SK-N-SH (cell line): Measurements from ENCODE around the gene HIGD1C. TPM values are rescaled to one million over a fixed set of nuclear protein-coding genes. Genes with fewer than 3 reads are reported as not detected.

Experiments used
- CTCF ChIA-PET: fragments of 300-600, 350-600 bp; formaldehyde crosslinking; extraction: SDS; loops from one replicate; lab custom pipeline; 2021; lab: Yijun Ruan, JAX
- POLR2A ChIA-PET: fragments of 350-600 bp; sonication (Branson Sonifier 250); formaldehyde crosslinking; extraction: SDS; loops from one replicate; lab custom pipeline; 2020; ENCODE audit warnings: antibody characterized with exemption, inconsistent platforms; lab: Yijun Ruan, JAX
- DNase-seq: peaks from one replicate; pipeline ENCODE4 v3.0.0; 2012
- H2AFZ ChIP-seq: fragments of 200-600 bp; sonication (generic); 2 replicates; pipeline ENCODE4 v1.8.1; 2016; ENCODE audit warnings: antibody characterized with exemption, mild to moderate bottlenecking, low read depth
- H3F3A ChIP-seq: fragments of 200-600 bp; sonication (generic); replicated peaks from 2 replicates; pipeline ENCODE3; 2016; ENCODE audit warnings: antibody characterized with exemption, mild to moderate bottlenecking; ENCODE audit not compliant: insufficient read depth
- H3K27ac ChIP-seq, 2 experiments: fragments of 200-500 bp in 1 of 2; fragments of 200-600 bp in 1 of 2; sonication (Bioruptor generic) in 1 of 2; sonication (generic), shearing (Covaris generic) in 1 of 2; 2 replicates each; pipeline versions ENCODE4 v1.5.1 to v1.6.1; 2014 to 2016; ENCODE audit warnings: low read depth in 2 of 2, inconsistent platforms in 1 of 2, low read length in 1 of 2, mild to moderate bottlenecking in 1 of 2, mixed read lengths in 1 of 2
- H3K27me3 ChIP-seq: fragments of 200-600 bp; sonication (generic), shearing (Covaris generic); 2 replicates; pipeline ENCODE4 v1.6.1; 2016; ENCODE audit warnings: mixed run types; ENCODE audit not compliant: insufficient read depth
- H3K36me3 ChIP-seq, 2 experiments: fragments of 200-500 bp in 1 of 2; fragments of 200-600 bp in 1 of 2; sonication (Bioruptor generic) in 1 of 2; sonication (generic) in 1 of 2; replicated peaks in 1 of 2; 2 replicates each; pipeline versions ENCODE3 to v1.5.1; 2014 to 2016; ENCODE audit warnings: low read length in 1 of 2, mild to moderate bottlenecking in 1 of 2; ENCODE audit not compliant: insufficient read depth in 2 of 2, control insufficient read depth in 1 of 2
- H3K4me1 ChIP-seq, 2 experiments: fragments of 200-500 bp in 1 of 2; fragments of 200-600 bp in 1 of 2; sonication (Bioruptor generic) in 1 of 2; sonication (generic), shearing (Covaris generic) in 1 of 2; 2 replicates each; pipeline versions ENCODE4 v1.5.1 to v1.6.1; 2014 to 2016; ENCODE audit warnings: low read depth in 1 of 2, low read length in 1 of 2, mixed run types in 1 of 2; ENCODE audit not compliant: insufficient read depth in 2 of 2, control insufficient read depth in 1 of 2
- H3K4me2 ChIP-seq: fragments of 200-600 bp; sonication (generic), shearing (Covaris generic); 2 replicates; pipeline ENCODE4 v1.6.1; 2017; ENCODE audit warnings: mixed run types
- H3K4me3 ChIP-seq, 2 experiments: fragments of 200-500 bp in 1 of 2; fragments of 200-600 bp in 1 of 2; sonication (Bioruptor generic) in 1 of 2; sonication (generic), shearing (Covaris generic) in 1 of 2; 2 replicates each; pipeline versions ENCODE4 v1.5.1 to v1.8.1; 2014 to 2016; ENCODE audit warnings: low read depth in 2 of 2, inconsistent platforms in 1 of 2, low read length in 1 of 2, mild to moderate bottlenecking in 1 of 2, mixed read lengths in 1 of 2, moderate library complexity in 1 of 2
- H3K79me2 ChIP-seq: fragments of 200-600 bp; sonication (generic); 2 replicates; pipeline ENCODE4 v1.8.1; 2017; ENCODE audit warnings: mild to moderate bottlenecking; ENCODE audit not compliant: insufficient read depth
- H3K9ac ChIP-seq: fragments of 200-600 bp; sonication (generic); 2 replicates; pipeline ENCODE4 v1.6.1; 2017; ENCODE audit warnings: mixed run types
- H3K9me2 ChIP-seq: fragments of 200-600 bp; sonication (generic); 2 replicates; pipeline ENCODE4 v1.6.1; 2017; ENCODE audit warnings: mixed run types
- H3K9me3 ChIP-seq: fragments of 200-600 bp; sonication (generic); 2 replicates; pipeline ENCODE4 v1.6.1; 2017; ENCODE audit warnings: mixed run types, mild to moderate bottlenecking, moderate library complexity
- H4K20me1 ChIP-seq: fragments of 200-600 bp; sonication (generic); 2 replicates; pipeline ENCODE4 v1.6.1; 2017; ENCODE audit warnings: mild to moderate bottlenecking, mixed run types; ENCODE audit not compliant: insufficient read depth
- CHD2 ChIP-seq: fragments of 150-350 bp; IDR thresholded peaks from 2 replicates; pipeline ENCODE4 v1.6.1; 2018; ENCODE audit warnings: low read length; ENCODE audit not compliant: partially characterized antibody
- ELF1 ChIP-seq: IDR thresholded peaks from 2 replicates; pipeline ENCODE4 v1.4.0; 2012
- FOSL2 ChIP-seq: IDR thresholded peaks from 2 replicates; pipeline ENCODE4 v1.4.0; 2012; ENCODE audit warnings: low read depth, mild to moderate bottlenecking, moderate library complexity, borderline replicate concordance
- FOXJ3 ChIP-seq: sonication (generic); formaldehyde crosslinking; IDR thresholded peaks from 2 replicates; pipeline ENCODE4 v1.5.1; 2020; ENCODE audit warnings: mild to moderate bottlenecking, missing genetic modification reagents
- GABPA ChIP-seq: IDR thresholded peaks from 2 replicates; pipeline ENCODE4 v1.4.0; 2012; ENCODE audit warnings: low read depth, mild to moderate bottlenecking
- GATA2 ChIP-seq: sonication (generic); formaldehyde crosslinking; IDR thresholded peaks from 2 replicates; pipeline ENCODE4 v1.5.0; 2020; ENCODE audit warnings: mild to moderate bottlenecking, missing genetic modification reagents
- MXI1 ChIP-seq: IDR thresholded peaks from 2 replicates; pipeline ENCODE4 v1.6.1; 2012; ENCODE audit warnings: mild to moderate bottlenecking, low read depth, low read length, improper control_type of control experiment
- NFIC ChIP-seq: IDR thresholded peaks from 2 replicates; pipeline ENCODE4 v1.4.0; 2012; ENCODE audit warnings: borderline replicate concordance
- RCOR1 ChIP-seq: fragments of 150-350 bp; IDR thresholded peaks from 2 replicates; pipeline ENCODE4 v1.6.1; 2017; ENCODE audit warnings: antibody characterized with exemption, low read length
- RXRA ChIP-seq: IDR thresholded peaks from 2 replicates; pipeline ENCODE4 v1.4.0; 2012; ENCODE audit warnings: low read depth, mild to moderate bottlenecking, borderline replicate concordance
- SIN3A ChIP-seq: IDR thresholded peaks from 2 replicates; pipeline ENCODE4 v1.6.1; 2012; ENCODE audit warnings: low read depth, mild to moderate bottlenecking, low read length, moderate library complexity, borderline replicate concordance
- SMC3 ChIP-seq: IDR thresholded peaks from 2 replicates; pipeline ENCODE4 v1.6.1; 2012; ENCODE audit warnings: low read depth, low read length, improper control_type of control experiment
- WGBS: methylation state at CpG from one replicate; pipeline ENCODE4 v1.1.6; 2017; ENCODE audit warnings: low lambda C conversion rate; 5-methylcytosine and 5-hydroxymethylcytosine counted together
- polyA plus RNA-seq, 3 experiments: library from polyadenylated mRNA; depleted of rRNA; stranded (reverse); fragments of >200 nt; gene quantifications; 2 replicates each; pipeline ENCODE4 v1.2.3, GENCODE V29; 2012
- TF ChIP-seq, protein P1 (sequence below): fragments of 150-350 bp; IDR thresholded peaks from 2 replicates; pipeline ENCODE4 v1.6.1; 2016; ENCODE audit warnings: mild to moderate bottlenecking, low read depth, low read length
- TF ChIP-seq, protein P2 (sequence below): IDR thresholded peaks from 2 replicates; pipeline ENCODE4 v1.4.0; 2012; ENCODE audit warnings: low read depth, borderline replicate concordance
- TF ChIP-seq, protein P3 (sequence below): IDR thresholded peaks from 2 replicates; pipeline ENCODE4; 2012
- TF ChIP-seq, protein P4 (sequence below): IDR thresholded peaks from 2 replicates; pipeline ENCODE4 v1.4.0; 2012; ENCODE audit warnings: low read depth, borderline replicate concordance
- TF ChIP-seq, protein P5 (sequence below): IDR thresholded peaks from 2 replicates; pipeline ENCODE4 v1.6.1; 2012; ENCODE audit warnings: mild to moderate bottlenecking, low read depth, low read length, moderate library complexity
- TF ChIP-seq, protein P6 (sequence below): fragments of 150-350 bp; IDR thresholded peaks from 2 replicates; pipeline ENCODE4 v1.6.1; 2017; ENCODE audit warnings: antibody characterized with exemption, low read length, low read depth, borderline replicate concordance

HIGD1C gene
- polyA plus RNA-seq, 1 of the 3 experiments (the other 2 are of a cell fraction) = not detected

DNA sequence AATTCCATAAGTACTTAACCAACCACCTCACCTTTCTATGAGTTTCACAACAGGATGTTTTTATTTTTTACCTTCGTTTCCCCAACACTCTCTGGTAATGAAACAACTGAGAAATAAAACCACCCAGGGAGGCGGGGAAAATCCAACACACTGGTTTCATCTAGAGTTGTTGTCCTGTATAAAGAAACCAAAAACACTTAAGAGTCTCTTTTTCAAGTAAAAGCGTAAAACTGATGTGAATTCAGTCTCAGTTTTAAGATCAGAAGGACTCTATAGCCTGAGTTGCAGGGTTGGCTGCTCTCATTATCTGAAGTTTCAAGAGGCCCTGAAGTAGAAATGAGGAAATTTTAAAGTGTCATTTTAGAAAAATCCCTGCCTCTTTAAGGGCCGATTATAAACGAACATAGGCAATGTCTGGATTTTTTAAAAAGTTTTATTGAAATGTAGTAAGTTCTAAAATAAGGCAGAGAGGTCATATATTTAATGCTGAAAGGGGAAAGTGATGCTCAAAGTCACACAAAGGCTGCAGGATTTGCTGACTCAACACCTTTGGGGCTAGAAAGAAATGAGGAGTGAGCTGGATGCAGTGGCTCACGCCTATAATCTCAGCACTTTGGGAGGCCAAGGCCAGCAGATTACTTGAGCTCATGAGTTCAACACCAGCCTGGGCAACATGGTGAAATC is 27.2 kb downstream of the HIGD1C start (continued):
- TF ChIP-seq, protein P1, sequence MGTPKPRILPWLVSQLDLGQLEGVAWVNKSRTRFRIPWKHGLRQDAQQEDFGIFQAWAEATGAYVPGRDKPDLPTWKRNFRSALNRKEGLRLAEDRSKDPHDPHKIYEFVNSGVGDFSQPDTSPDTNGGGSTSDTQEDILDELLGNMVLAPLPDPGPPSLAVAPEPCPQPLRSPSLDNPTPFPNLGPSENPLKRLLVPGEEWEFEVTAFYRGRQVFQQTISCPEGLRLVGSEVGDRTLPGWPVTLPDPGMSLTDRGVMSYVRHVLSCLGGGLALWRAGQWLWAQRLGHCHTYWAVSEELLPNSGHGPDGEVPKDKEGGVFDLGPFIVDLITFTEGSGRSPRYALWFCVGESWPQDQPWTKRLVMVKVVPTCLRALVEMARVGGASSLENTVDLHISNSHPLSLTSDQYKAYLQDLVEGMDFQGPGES = no peak
- no peak for TF ChIP-seq GABPA
- TF ChIP-seq, protein P2, sequence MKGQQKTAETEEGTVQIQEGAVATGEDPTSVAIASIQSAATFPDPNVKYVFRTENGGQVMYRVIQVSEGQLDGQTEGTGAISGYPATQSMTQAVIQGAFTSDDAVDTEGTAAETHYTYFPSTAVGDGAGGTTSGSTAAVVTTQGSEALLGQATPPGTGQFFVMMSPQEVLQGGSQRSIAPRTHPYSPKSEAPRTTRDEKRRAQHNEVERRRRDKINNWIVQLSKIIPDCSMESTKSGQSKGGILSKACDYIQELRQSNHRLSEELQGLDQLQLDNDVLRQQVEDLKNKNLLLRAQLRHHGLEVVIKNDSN = no peak
- TF ChIP-seq GATA2 (CRISPR knock-in tag) = no peak
- TF ChIP-seq FOSL2 = no peak
- TF ChIP-seq MXI1 = no peak
- TF ChIP-seq CHD2 = no peak
- no peak for TF ChIP-seq FOXJ3
- no peak for TF ChIP-seq RXRA
- TF ChIP-seq SIN3A = no peak
- TF ChIP-seq RCOR1 = no peak
- TF ChIP-seq, all 33 proteins: peak for 0

DNA sequence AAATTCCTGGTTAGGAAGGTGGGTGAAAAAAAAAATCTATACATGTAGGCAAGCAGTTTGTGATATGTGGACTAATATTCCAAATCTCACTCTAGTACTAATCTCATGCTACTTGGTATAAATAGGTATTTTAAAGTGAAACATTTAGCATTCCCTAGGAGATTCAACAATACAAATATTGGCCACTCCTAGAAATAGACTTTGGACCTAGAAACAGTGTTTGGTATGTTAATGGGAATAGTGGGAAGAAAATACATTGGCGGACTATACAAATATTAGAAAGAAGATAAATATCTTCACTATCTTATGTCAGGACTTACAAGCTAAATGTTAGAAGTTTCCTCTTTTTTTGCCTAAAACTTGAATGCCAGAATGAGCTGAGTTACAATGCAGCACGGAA is 28.2 kb downstream of the HIGD1C start:
- Histone ChIP-seq H3K36me3 (peaks cover 0 to 11% of the 10 kb centered on the region in 2 experiments), H3K27me3 (no peaks in the 10 kb centered on the region), H4K20me1 (no peaks in the 10 kb centered on the region), H2AFZ (no peak overlapping the region), H3K4me2 (no peak overlapping the region), H3K4me1 (peaks cover 0 to 10% of the 10 kb centered on the region in 2 experiments; a peak in 1 of 4 replicates), H3K9me2 (no peaks in the 10 kb centered on the region), H3K27ac (no peak overlapping the region), H3K4me3 (no peak overlapping the region), H3K9ac (no peak overlapping the region), H3K79me2 (no peaks in the 10 kb centered on the region), H3F3A (peaks cover 18% of the 10 kb centered on the region), H3K9me3 (no peaks in the 10 kb centered on the region)
- ChIA-PET POLR2A (no interaction called here), CTCF (interaction anchor here (2.6 kb wide), 1 partner anchor 155 kb away, joined by 9 read pairs; no protein-coding TSS in a partner anchor)
- 97% methylated on average over 2 of the region's 2 CpGs for WGBS
- DNase-seq = no peak
- TF ChIP-seq FOXJ3 (no peak), NFIC (no peak), SMC3 (no peak), SIN3A (no peak), CHD2 (no peak), GATA2 (CRISPR knock-in tag) (no peak), ELF1 (no peak)
- TF ChIP-seq, protein P3, sequence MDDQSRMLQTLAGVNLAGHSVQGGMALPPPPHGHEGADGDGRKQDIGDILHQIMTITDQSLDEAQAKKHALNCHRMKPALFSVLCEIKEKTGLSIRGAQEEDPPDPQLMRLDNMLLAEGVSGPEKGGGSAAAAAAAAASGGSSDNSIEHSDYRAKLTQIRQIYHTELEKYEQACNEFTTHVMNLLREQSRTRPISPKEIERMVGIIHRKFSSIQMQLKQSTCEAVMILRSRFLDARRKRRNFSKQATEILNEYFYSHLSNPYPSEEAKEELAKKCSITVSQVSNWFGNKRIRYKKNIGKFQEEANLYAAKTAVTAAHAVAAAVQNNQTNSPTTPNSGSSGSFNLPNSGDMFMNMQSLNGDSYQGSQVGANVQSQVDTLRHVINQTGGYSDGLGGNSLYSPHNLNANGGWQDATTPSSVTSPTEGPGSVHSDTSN = no peak
- TF ChIP-seq, protein P2 = no peak
- TF ChIP-seq, protein P4, sequence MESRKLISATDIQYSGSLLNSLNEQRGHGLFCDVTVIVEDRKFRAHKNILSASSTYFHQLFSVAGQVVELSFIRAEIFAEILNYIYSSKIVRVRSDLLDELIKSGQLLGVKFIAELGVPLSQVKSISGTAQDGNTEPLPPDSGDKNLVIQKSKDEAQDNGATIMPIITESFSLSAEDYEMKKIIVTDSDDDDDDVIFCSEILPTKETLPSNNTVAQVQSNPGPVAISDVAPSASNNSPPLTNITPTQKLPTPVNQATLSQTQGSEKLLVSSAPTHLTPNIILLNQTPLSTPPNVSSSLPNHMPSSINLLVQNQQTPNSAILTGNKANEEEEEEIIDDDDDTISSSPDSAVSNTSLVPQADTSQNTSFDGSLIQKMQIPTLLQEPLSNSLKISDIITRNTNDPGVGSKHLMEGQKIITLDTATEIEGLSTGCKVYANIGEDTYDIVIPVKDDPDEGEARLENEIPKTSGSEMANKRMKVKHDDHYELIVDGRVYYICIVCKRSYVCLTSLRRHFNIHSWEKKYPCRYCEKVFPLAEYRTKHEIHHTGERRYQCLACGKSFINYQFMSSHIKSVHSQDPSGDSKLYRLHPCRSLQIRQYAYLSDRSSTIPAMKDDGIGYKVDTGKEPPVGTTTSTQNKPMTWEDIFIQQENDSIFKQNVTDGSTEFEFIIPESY = no peak
- TF ChIP-seq, protein P5, sequence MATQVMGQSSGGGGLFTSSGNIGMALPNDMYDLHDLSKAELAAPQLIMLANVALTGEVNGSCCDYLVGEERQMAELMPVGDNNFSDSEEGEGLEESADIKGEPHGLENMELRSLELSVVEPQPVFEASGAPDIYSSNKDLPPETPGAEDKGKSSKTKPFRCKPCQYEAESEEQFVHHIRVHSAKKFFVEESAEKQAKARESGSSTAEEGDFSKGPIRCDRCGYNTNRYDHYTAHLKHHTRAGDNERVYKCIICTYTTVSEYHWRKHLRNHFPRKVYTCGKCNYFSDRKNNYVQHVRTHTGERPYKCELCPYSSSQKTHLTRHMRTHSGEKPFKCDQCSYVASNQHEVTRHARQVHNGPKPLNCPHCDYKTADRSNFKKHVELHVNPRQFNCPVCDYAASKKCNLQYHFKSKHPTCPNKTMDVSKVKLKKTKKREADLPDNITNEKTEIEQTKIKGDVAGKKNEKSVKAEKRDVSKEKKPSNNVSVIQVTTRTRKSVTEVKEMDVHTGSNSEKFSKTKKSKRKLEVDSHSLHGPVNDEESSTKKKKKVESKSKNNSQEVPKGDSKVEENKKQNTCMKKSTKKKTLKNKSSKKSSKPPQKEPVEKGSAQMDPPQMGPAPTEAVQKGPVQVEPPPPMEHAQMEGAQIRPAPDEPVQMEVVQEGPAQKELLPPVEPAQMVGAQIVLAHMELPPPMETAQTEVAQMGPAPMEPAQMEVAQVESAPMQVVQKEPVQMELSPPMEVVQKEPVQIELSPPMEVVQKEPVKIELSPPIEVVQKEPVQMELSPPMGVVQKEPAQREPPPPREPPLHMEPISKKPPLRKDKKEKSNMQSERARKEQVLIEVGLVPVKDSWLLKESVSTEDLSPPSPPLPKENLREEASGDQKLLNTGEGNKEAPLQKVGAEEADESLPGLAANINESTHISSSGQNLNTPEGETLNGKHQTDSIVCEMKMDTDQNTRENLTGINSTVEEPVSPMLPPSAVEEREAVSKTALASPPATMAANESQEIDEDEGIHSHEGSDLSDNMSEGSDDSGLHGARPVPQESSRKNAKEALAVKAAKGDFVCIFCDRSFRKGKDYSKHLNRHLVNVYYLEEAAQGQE = no peak
- TF ChIP-seq, protein P6, sequence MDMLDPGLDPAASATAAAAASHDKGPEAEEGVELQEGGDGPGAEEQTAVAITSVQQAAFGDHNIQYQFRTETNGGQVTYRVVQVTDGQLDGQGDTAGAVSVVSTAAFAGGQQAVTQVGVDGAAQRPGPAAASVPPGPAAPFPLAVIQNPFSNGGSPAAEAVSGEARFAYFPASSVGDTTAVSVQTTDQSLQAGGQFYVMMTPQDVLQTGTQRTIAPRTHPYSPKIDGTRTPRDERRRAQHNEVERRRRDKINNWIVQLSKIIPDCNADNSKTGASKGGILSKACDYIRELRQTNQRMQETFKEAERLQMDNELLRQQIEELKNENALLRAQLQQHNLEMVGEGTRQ = no peak
